Mammary epithelial cell (primary cell): Measurements from ENCODE around the gene APBA2.
A peak's percentile ranks its signal among the peaks of the same experiment; 100 is the strongest.
"Not testable (repeated sequence)": the region's sequence is repeated elsewhere in the genome, so short reads cannot be mapped to it uniquely, and the experiment has no call there.

ENCODE experiments used
- CTCF ChIP-seq, 2 donors: IDR thresholded peaks in 1 of 2; conservative IDR thresholded peaks in 1 of 2; 2 replicates each; pipeline ENCODE4 v1.5.1; 2011 to 2012; ENCODE audit warnings: inconsistent platforms in 2 of 2, low read length in 2 of 2, mild to moderate bottlenecking in 2 of 2, control low read depth in 1 of 2, low read depth in 1 of 2; ENCODE audit not compliant: insufficient read depth in 1 of 2; ENCODE audit errors: extremely low read depth in 1 of 2
- EZH2 ChIP-seq: IDR thresholded peaks from 2 replicates; pipeline ENCODE4 v1.6.1; 2012; ENCODE audit warnings: low read length, inconsistent platforms, borderline replicate concordance

- TF ChIP-seq CTCF (conservative IDR thresholded peaks at IDR 0.05 in 1 of 2, IDR thresholded peaks at IDR 0.05 in 1 of 2; ENCODE audit: extremely low read depth in 1 of 2, insufficient read depth in 1 of 2, low read depth in 1 of 2, low read length in 2 of 2): peak; percentile 24 to 54
- not testable (repeated sequence) for TF ChIP-seq EZH2
Measured at GRCh38 chr15:29102173-29102794, 216.5 kb downstream of the APBA2 start.
